K562 (cell line): Measurements from ENCODE around the gene BCO2. TPM values are rescaled to one million over a fixed set of nuclear protein-coding genes. Genes with fewer than 3 reads are reported as not detected.
A peak's percentile ranks its signal among the peaks of the same experiment; 100 is the strongest.

Source experiments
- AFF1 ChIP-seq, 2 experiments: fragments of 450-650 bp; IDR thresholded peaks; 2 replicates each; pipeline ENCODE4 v1.6.1; 2018; ENCODE audit warnings: mild to moderate bottlenecking in 2 of 2, low read depth in 1 of 2; ENCODE audit not compliant: partially characterized antibody in 2 of 2
- CBFA2T2 ChIP-seq: fragments of 450-650 bp; conservative IDR thresholded peaks from 2 replicates; pipeline ENCODE4 v1.6.1; 2017; ENCODE audit warnings: mild to moderate bottlenecking
- E2F8 ChIP-seq: fragments of 450-650 bp; IDR thresholded peaks from 2 replicates; pipeline ENCODE4 v1.7.1; 2018; ENCODE audit warnings: mild to moderate bottlenecking, low read depth; ENCODE audit not compliant: partially characterized antibody
- ETV1 ChIP-seq: fragments of 450-650 bp; conservative IDR thresholded peaks from 2 replicates; pipeline ENCODE4 v1.6.1; 2016; ENCODE audit warnings: missing genetic modification characterization, control low read depth, low read depth, missing compliant biosample characterization
- REST ChIP-seq, 2 experiments: fragments of 450-650 bp; formaldehyde crosslinking in 1 of 2; IDR thresholded peaks; 2 replicates each; pipeline versions ENCODE4 v1.4.0 to v1.6.1; 2014 to 2020; ENCODE audit warnings: mild to moderate bottlenecking in 2 of 2, borderline replicate concordance in 1 of 2, low read depth in 1 of 2
- ZNF134 ChIP-seq: fragments of 250-450 bp; sonication (Bioruptor Pico); conservative IDR thresholded peaks from 2 replicates; pipeline ENCODE4 v1.4.0; 2020
- polyA plus RNA-seq, 8 experiments: library from polyadenylated mRNA; depleted of rRNA in 4 of 8; stranded (reverse) in 5 of 8; unstranded in 3 of 8; fragments of >200 nt; fragmentation: Nextera tagmentation in 2 of 8; fragmentation: Illumina TruSeq in 1 of 8; extraction: Ambion mirVana in 2 of 8; extraction: Trizol in 1 of 8; gene quantifications; 2 replicates each; pipeline versions ENCODE4 v1.2.1 to v1.2.3, GENCODE V29; 2011 to 2014; ENCODE audit warnings: inconsistent platforms in 1 of 8, missing spikeins in 1 of 8
- total RNA-seq, 7 experiments: library from RNA; depleted of rRNA in 6 of 7; stranded (reverse); fragments of >200 nt in 6 of 7; fragmentation: Illumina TruSeq in 2 of 7; extraction: Trizol in 2 of 7; gene quantifications; 2 replicates each; pipeline versions ENCODE4 v1.2.1 to v1.2.3, GENCODE V29; 2011 to 2021; ENCODE audit warnings: low replicate concordance in 1 of 7
- TF ChIP-seq, protein P1 (sequence below): fragments of 250-450 bp; sonication (Bioruptor Pico); IDR thresholded peaks from 2 replicates; pipeline ENCODE4 v1.5.0; 2021; ENCODE audit warnings: mild to moderate bottlenecking, borderline replicate concordance

BCO2 gene
- total and polyA plus RNA-seq, 9 of the 15 experiments (the other 6 are each of a cell fraction or from before 2014, with no cell fraction given), result 0.21 to 1.0 (median 0.47) TPM; not detected in 1

- no peak for TF ChIP-seq AFF1 (IDR thresholded peaks at IDR 0.05; ENCODE audit: low read depth in 1 of 2, partially characterized antibody in 2 of 2)
- no peak for TF ChIP-seq E2F8
- peak; percentile 92 for TF ChIP-seq REST (IDR thresholded peaks at IDR 0.05; ENCODE audit: borderline replicate concordance)
- TF ChIP-seq REST (CRISPR knock-in tag; IDR thresholded peaks at IDR 0.05; ENCODE audit: low read depth), result no peak
- TF ChIP-seq ETV1 (tag), result no peak
- TF ChIP-seq ZNF134 (CRISPR knock-in tag), result no peak
- TF ChIP-seq, protein P1, sequence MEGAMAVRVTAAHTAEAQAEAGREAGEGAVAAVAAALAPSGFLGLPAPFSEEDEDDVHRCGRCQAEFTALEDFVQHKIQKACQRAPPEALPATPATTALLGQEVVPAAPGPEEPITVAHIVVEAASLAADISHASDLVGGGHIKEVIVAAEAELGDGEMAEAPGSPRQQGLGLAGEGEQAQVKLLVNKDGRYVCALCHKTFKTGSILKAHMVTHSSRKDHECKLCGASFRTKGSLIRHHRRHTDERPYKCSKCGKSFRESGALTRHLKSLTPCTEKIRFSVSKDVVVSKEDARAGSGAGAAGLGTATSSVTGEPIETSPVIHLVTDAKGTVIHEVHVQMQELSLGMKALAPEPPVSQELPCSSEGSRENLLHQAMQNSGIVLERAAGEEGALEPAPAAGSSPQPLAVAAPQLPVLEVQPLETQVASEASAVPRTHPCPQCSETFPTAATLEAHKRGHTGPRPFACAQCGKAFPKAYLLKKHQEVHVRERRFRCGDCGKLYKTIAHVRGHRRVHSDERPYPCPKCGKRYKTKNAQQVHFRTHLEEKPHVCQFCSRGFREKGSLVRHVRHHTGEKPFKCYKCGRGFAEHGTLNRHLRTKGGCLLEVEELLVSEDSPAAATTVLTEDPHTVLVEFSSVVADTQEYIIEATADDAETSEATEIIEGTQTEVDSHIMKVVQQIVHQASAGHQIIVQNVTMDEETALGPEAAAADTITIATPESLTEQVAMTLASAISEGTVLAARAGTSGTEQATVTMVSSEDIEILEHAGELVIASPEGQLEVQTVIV (CRISPR knock-in tag), result no peak
- no peak for TF ChIP-seq CBFA2T2
Measured at GRCh38 chr11:112219476-112220232, 44.3 kb downstream of the BCO2 start (continued).
